Stimulated activated naive CD4-positive, alpha-beta T cell treated with Interleukin-2 at 50 U/mL for 16 hours (primary cell): ENCODE results near the gene ZCCHC3.

Source experiments
- DNase-seq: peaks from one replicate; lab custom pipeline; 2025; lab: John Stamatoyannopoulos, UW

ZCCHC3 gene

GRCh38 chr20:284172-284571 is 13.2 kb upstream of the ZCCHC3 start:
- DNase-seq, result no peak

GRCh38 chr20:286508-286907 is 10.9 kb upstream of the ZCCHC3 start:
- no peak for DNase-seq

- DNase-seq, result no peak
Observed at GRCh38 chr20:288956-289692, 8.2 kb upstream of the ZCCHC3 start.

- no peak for DNase-seq
Observed at GRCh38 chr20:289693-290083, 7.7 kb upstream of the ZCCHC3 start.

GRCh38 chr20:290084-290831 is 7.1 kb upstream of the ZCCHC3 start, which contains the start of gene C20orf96:
Gene C20orf96 (minus strand): TSS chr20:290750. CDS start chr20:290610, 140 bp downstream.
- DNase-seq, result peak; percentile 80

- DNase-seq, result no peak
Observed at GRCh38 chr20:294602-295001, 2.8 kb upstream of the ZCCHC3 start.

GRCh38 chr20:295804-296203 is 1.6 kb upstream of the ZCCHC3 start:
- DNase-seq, result no peak

GRCh38 chr20:297925-298775 is 780 bp downstream of the ZCCHC3 start:
- peak; percentile 18 for DNase-seq

- no peak for DNase-seq
Observed at GRCh38 chr20:298776-299391, 1.5 kb downstream of the ZCCHC3 start.

- DNase-seq, result no peak
Observed at GRCh38 chr20:300345-300990, 3.1 kb downstream of the ZCCHC3 start.

GRCh38 chr20:301886-302848 is 4.8 kb downstream of the ZCCHC3 start:
- no peak for DNase-seq

- no peak for DNase-seq
Observed at GRCh38 chr20:305745-306144, 8.4 kb downstream of the ZCCHC3 start.

- DNase-seq, result no peak
Observed at GRCh38 chr20:308427-309038, 11.2 kb downstream of the ZCCHC3 start.

GRCh38 chr20:309306-309840 is 12.0 kb downstream of the ZCCHC3 start:
- no peak for DNase-seq

GRCh38 chr20:309841-310644 is 12.7 kb downstream of the ZCCHC3 start:
- DNase-seq, result peak; percentile 71

GRCh38 chr20:310645-311044 is 13.3 kb downstream of the ZCCHC3 start:
- no peak for DNase-seq

GRCh38 chr20:311609-312008 is 14.2 kb downstream of the ZCCHC3 start:
- no peak for DNase-seq

- no peak for DNase-seq
Observed at GRCh38 chr20:312067-312466, 14.7 kb downstream of the ZCCHC3 start.

- no peak for DNase-seq
Observed at GRCh38 chr20:312866-313265, 15.5 kb downstream of the ZCCHC3 start.
